HT-29 (cell line): ENCODE results near the gene VCY1B. TPM values are rescaled to one million over a fixed set of nuclear protein-coding genes. Genes with fewer than 3 reads are reported as not detected.
"Not testable (repeated sequence)": the region's sequence is repeated elsewhere in the genome, so short reads cannot be mapped to it uniquely, and the experiment has no call there.

Experiments used
- DNase-seq: peaks from one replicate; pipeline ENCODE4 v3.0.0-alpha.2; 2015; ENCODE audit warnings: low spot score
- total RNA-seq: library from RNA; depleted of rRNA; stranded (reverse); fragments of >200 nt; shearing (Covaris generic); gene quantifications from 2 replicates; pipeline ENCODE4 v1.2.3, GENCODE V29; 2014; rRNA removed

The VCY1B gene
- total RNA-seq = not detected in 2 replicates

DNA sequence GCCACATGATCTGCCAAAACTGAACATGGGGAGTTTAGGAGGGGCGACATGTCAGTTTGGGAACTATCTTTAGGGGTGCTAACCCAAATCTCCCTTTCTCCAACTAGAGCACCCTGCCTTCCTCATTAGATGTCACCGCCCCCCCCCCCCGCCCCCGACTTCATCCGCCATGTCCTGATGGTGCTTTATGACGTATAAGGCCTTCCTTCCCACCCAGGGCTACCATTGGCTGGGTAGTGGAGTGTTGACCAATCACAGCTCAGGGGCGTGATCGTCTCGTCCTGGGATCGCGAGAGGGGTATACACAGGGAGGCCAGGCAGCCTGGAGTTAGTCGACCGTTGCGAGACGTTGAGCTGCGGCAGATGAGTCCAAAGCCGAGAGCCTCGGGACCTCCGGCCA is at the start of gene VCY1B:
TSS of gene VCY1B (plus strand) at position 301 of the 400 bp plus-strand sequence. CDS start at position 364, 63 bp downstream.
- DNase-seq = not testable (repeated sequence)

DNA sequence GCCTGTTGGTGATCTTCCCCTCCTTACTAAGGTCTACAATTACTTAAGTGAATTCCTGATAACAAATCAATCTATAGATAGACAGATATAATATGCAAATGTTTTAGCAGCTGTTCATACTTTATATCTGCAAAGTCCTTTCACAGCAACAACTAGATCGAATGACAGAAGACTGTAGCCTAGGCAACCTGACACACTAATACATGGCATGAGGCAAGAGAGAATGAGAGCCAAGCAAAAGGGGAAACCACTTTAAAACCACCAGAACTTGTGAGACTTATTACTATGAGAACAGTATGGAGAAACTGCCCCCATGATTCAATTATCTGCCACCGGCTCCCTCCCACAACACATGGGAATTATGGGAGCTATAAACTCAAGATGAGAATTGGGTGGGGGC is 44.1 kb upstream of the VCY1B start:
- DNase-seq = not testable (repeated sequence)

DNA sequence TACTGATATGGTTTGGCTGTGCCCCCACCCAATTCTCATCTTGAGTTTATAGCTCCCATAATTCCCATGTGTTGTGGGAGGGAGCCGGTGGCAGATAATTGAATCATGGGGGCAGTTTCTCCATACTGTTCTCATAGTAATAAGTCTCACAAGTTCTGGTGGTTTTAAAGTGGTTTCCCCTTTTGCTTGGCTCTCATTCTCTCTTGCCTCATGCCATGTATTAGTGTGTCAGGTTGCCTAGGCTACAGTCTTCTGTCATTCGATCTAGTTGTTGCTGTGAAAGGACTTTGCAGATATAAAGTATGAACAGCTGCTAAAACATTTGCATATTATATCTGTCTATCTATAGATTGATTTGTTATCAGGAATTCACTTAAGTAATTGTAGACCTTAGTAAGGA is 25.6 kb upstream of the VCY1B start:
- not testable (repeated sequence) for DNase-seq

DNA sequence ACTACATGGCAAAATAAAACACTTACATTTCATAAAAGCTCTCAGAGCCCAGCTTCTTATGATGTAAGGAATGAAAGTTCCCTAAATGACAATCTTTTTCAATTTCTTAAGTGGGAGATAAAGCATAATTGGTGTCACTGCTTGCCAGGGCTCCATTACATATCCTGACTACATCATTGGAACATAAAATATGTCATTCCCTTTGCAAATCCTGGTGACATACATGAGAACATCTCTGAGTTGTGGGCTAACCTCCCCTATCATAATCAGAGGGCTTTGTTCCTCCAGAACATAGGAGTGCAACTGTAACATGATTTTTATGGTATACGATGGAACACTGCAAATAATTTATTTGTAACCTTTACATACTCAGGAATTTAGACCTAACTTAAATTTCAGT is 29.9 kb downstream of the VCY1B start:
- DNase-seq = no peak

Other genes with a start within 250 kb of the VCY1B start
- gene VCY, start 69.8 kb upstream of the VCY1B start, total RNA-seq = not detected in 2 replicates